Measurements from ENCODE around the gene FMN2.

FMN2 gene

GRCh38 chr1:240235521-240236288 is 144.0 kb downstream of the FMN2 start:
- H3K4me3 ChIP-seq (replicated peaks in 1 of 2; ENCODE audit: low read depth in 2 of 2, low read length in 2 of 2), result no peak overlapping the region
- TF ChIP-seq CTCF (IDR thresholded peaks at IDR 0.05; ENCODE audit: low read depth, low read length), result no peak
- DNase-seq (ENCODE audit: low read depth in 2 of 2), result peak; percentile 18 to 29

- no peak overlapping the region for H3K4me3 ChIP-seq (replicated peaks in 1 of 2; ENCODE audit: low read depth in 2 of 2, low read length in 2 of 2)
- DNase-seq (ENCODE audit: low read depth in 2 of 2), result peak; percentile 55 to 56
- no peak for TF ChIP-seq CTCF (IDR thresholded peaks at IDR 0.05; ENCODE audit: low read depth, low read length)
Observed at GRCh38 chr1:240237305-240237721, 145.6 kb downstream of the FMN2 start.

- no peak for TF ChIP-seq CTCF (IDR thresholded peaks at IDR 0.05; ENCODE audit: low read depth, low read length)
- no peak for DNase-seq (ENCODE audit: low read depth in 2 of 2)
- no peak overlapping the region for H3K4me3 ChIP-seq (replicated peaks in 1 of 2; ENCODE audit: low read depth in 2 of 2, low read length in 2 of 2)
Observed at GRCh38 chr1:240239309-240239708, 147.6 kb downstream of the FMN2 start.

GRCh38 chr1:240241278-240241677 is 149.6 kb downstream of the FMN2 start:
- DNase-seq (ENCODE audit: low read depth in 2 of 2), result no peak
- H3K4me3 ChIP-seq (replicated peaks in 1 of 2; ENCODE audit: low read depth in 2 of 2, low read length in 2 of 2), result no peak overlapping the region
- TF ChIP-seq CTCF (IDR thresholded peaks at IDR 0.05; ENCODE audit: low read depth, low read length), result no peak

GRCh38 chr1:240242601-240243144 is 151.0 kb downstream of the FMN2 start:
- no peak overlapping the region for H3K4me3 ChIP-seq (replicated peaks in 1 of 2; ENCODE audit: low read depth in 2 of 2, low read length in 2 of 2)
- peak; percentile 58 to 78 for DNase-seq (ENCODE audit: low read depth in 2 of 2)
- no peak for TF ChIP-seq CTCF (IDR thresholded peaks at IDR 0.05; ENCODE audit: low read depth, low read length)

- peak; percentile 36 to 87 for DNase-seq (ENCODE audit: low read depth in 2 of 2)
- TF ChIP-seq CTCF (IDR thresholded peaks at IDR 0.05; ENCODE audit: low read depth, low read length), result no peak
- no peak overlapping the region for H3K4me3 ChIP-seq (replicated peaks in 1 of 2; ENCODE audit: low read depth in 2 of 2, low read length in 2 of 2)
Observed at GRCh38 chr1:240244968-240245628, 153.4 kb downstream of the FMN2 start.

All from cardiac fibroblast (primary cell).